SK-N-MC (cell line): ENCODE results near the gene SLC35B1.

Source experiments
- EZH2 ChIP-seq: fragments of 200-600 bp; sonication (generic); IDR thresholded peaks from one replicate; pipeline ENCODE4 v1.6.1; 2017; ENCODE audit warnings: antibody characterized with exemption
- FOXP2 ChIP-seq: optimal IDR thresholded peaks from 2 replicates; pipeline ENCODE3; 2011; ENCODE audit warnings: mild to moderate bottlenecking, moderate library complexity; ENCODE audit not compliant: insufficient read depth; ENCODE audit errors: extremely low read length, control extremely low read depth
- POLR2AphosphoS5 ChIP-seq: IDR thresholded peaks from 2 replicates; pipeline ENCODE4 v1.6.1; 2012; ENCODE audit warnings: mild to moderate bottlenecking, low read depth, low read length, borderline replicate concordance

- TF ChIP-seq POLR2AphosphoS5 (no peak), EZH2 (no peak), FOXP2 (no peak)
These were observed 17.5 kb downstream of the SLC35B1 start for GRCh38 chr17:49690256-49690655.
